Astrocyte of the cerebellum (primary cell): ENCODE measurements around the gene PCNX3.
A peak's percentile ranks its signal among the peaks of the same experiment; 100 is the strongest.

Experiments used
- DNase-seq: peaks from one replicate; pipeline ENCODE4 v3.0.0-alpha.2; 2011; ENCODE audit warnings: low read depth
- H3K4me3 ChIP-seq: 2 replicates; pipeline ENCODE4 v1.5.1; 2011; ENCODE audit warnings: mild to moderate bottlenecking, low read depth, low read length, moderate library complexity
- CTCF ChIP-seq: IDR thresholded peaks from 2 replicates; pipeline ENCODE4 v1.5.1; 2012; ENCODE audit warnings: low read length, low read depth, moderate library complexity, mild to moderate bottlenecking; ENCODE audit errors: missing control alignments
- in situ Hi-C: cut with HindIII; loops from 2 replicates; pipeline ENCODE4 v1.10.0; 2017; ENCODE audit warnings: low sequenced_read_pairs

Gene PCNX3

GRCh38 chr11:65624931-65625627 lies 9.5 kb downstream of the PCNX3 start:
- no peak for TF ChIP-seq CTCF
- no peak for DNase-seq
- no peak overlapping the region for H3K4me3 ChIP-seq
- in situ Hi-C loops: no loop called here

GRCh38 chr11:65625628-65626342 lies 10.2 kb downstream of the PCNX3 start:
- peak; percentile 51 for TF ChIP-seq CTCF
- no peak for DNase-seq
- H3K4me3 ChIP-seq: no peak overlapping the region
- in situ Hi-C loops: no loop called here

- in situ Hi-C loops: no loop called here
- no peak for TF ChIP-seq CTCF
- H3K4me3 ChIP-seq: no peak overlapping the region
- DNase-seq: no peak
These were observed 11.6 kb downstream of the PCNX3 start for GRCh38 chr11:65627202-65627601.

GRCh38 chr11:65629579-65629978 lies 14.0 kb downstream of the PCNX3 start:
- in situ Hi-C loops: no loop called here
- DNase-seq: no peak
- H3K4me3 ChIP-seq: no peak overlapping the region
- TF ChIP-seq CTCF: no peak

GRCh38 chr11:65630215-65630614 lies 14.6 kb downstream of the PCNX3 start:
- H3K4me3 ChIP-seq: no peak overlapping the region
- no peak for DNase-seq
- TF ChIP-seq CTCF: no peak
- in situ Hi-C loops: no loop called here

GRCh38 chr11:65633390-65634108 lies 18.0 kb downstream of the PCNX3 start:
- TF ChIP-seq CTCF: no peak
- no peak for DNase-seq
- no peak overlapping the region for H3K4me3 ChIP-seq
- in situ Hi-C loops: no loop called here
